GM19035 (cell line): ENCODE data around the gene MPZL2.

Experiments used
- ATAC-seq: cut with Tn5 transposase; IDR thresholded peaks from one replicate; pipeline ENCODE4 v1.9.1; 2021; ENCODE audit not compliant: unreplicated experiment

MPZL2 gene

GRCh38 chr11:118243993-118244762, 19.9 kb downstream of the MPZL2 start:
- no peak for ATAC-seq

- ATAC-seq: no peak
Observed at GRCh38 chr11:118243161-118243560, 20.9 kb downstream of the MPZL2 start.

DNA sequence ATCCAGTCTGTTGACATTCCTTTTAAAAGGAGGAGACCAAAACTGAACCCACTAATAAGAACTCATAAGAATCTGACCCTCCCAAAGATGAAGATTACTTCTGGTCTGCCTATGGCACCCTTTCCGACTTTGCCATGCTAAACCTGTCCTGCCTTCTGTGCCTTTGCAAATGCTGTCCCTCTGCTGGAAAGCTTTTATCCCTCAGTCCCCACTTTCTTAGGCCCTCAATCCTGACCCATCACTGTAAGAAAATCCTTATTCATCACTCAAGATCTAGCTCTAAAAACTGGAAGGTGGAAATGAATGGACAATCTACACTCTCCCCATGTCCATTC, 22.4 kb downstream of the MPZL2 start:
- no peak for ATAC-seq

- ATAC-seq: peak; percentile 90
Observed at GRCh38 chr11:118240999-118241763, 22.9 kb downstream of the MPZL2 start.

- ATAC-seq: no peak
Observed at GRCh38 chr11:118239509-118240205, 24.4 kb downstream of the MPZL2 start.

- ATAC-seq: no peak
Observed at GRCh38 chr11:118238929-118239328, 25.2 kb downstream of the MPZL2 start.

- ATAC-seq: no peak
Observed at GRCh38 chr11:118238421-118238820, 25.7 kb downstream of the MPZL2 start.

GRCh38 chr11:118236170-118236569, 27.9 kb downstream of the MPZL2 start:
- no peak for ATAC-seq

GRCh38 chr11:118234833-118235232, 29.3 kb downstream of the MPZL2 start:
- ATAC-seq: no peak

DNA sequence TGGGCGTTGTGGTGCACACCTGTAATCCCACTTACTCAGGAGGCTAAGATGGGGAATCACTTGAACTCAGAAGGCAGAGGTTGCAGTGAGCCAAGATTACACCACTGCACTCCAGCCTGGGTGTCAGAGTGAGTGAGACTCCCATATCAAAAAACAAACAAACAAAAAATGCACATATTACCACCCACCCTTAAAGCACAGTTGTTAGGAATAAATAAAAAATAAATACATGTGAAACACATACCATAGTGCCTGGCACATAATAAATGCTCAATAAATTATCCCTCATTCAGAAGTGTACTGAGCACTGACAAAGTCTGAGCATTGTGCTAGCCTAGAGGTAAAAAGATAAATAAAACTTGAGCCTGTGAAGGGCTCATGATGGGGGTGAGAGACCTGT, 30.2 kb downstream of the MPZL2 start:
- ATAC-seq: no peak

DNA sequence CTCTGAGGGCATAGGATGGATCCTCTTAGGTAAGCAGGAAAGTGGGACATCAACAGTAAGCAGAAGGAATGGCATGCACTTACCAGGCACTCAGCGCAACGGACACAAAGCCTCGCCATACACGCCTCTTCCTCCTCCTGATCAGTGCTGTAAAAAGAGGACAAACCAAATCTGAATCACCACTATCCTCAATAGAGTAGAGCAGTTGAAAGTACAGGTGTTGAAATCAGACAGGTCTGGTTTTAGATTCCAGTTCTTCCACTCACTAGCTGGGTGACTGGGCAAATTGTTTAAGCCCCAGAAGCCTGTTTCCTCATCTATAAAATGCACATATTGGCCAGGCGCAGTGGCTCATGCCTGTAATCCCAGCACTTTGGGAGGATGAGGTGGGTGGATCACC, 30.7 kb downstream of the MPZL2 start:
- no peak for ATAC-seq

- no peak for ATAC-seq
Observed at GRCh38 chr11:118232659-118233058, 31.4 kb downstream of the MPZL2 start.

DNA sequence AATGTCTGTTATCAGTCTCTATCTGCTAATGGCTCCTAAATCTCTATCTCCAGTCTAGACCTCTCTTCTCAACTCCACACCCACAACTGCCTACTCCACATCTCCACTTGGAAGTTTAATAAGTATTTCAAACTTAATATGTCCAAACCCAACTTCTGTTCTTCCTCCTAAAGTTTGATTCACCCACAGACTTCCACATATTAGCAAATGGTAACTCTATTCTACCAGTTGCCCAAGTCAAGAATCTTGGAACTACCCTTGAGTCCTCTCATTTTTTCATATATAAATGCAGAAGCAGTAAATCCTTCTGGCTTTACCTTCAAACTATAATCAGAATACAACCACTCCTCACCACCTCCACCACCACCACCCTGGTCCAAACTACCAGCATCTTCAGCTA, 32.6 kb downstream of the MPZL2 start:
- no peak for ATAC-seq

DNA sequence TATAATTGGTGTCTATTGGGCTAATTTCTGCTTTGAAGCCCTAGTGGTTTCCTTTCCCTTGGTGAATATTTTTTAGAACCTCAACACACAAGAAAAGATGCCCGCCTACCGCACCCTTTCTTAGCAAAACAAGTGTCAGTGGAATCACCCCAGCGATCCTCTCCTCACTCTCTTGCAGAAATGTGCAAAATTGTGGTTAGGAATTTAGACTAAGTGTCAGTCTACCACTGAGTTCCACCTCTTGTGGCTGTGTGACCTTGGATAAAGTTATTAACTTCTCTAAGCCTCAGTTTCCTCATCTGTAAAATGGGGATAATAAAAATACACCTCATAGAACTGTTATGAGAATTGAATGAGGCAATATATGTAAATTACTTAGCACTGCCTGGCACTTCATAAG, 34.0 kb downstream of the MPZL2 start:
- ATAC-seq: no peak

DNA sequence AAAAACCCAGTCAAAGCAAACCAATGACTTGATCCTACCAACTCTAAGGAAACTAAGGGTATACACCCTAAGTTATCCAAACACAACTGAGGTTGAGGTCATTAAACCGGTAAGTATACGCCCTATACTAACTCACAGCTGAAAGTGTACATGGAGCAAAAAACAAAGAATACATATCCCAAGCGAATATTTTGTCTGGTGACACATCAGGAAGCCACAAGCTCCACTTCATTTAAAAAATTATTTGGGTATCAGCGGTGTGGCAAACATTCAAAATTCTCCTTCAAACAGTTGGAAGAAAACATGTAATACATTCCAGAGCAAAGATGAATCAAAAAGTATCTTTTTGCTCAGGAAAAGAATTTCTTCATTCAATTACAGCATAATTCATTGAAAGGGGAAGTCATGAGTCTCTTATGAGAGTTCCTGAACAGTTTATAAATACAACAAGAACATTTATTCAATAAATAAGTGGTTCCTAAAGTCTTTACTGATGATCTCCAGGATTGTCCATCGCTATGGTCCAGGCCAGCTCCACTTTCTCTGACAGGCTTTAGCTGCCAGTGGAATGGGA, 34.7 kb downstream of the MPZL2 start:
- no peak for ATAC-seq

DNA sequence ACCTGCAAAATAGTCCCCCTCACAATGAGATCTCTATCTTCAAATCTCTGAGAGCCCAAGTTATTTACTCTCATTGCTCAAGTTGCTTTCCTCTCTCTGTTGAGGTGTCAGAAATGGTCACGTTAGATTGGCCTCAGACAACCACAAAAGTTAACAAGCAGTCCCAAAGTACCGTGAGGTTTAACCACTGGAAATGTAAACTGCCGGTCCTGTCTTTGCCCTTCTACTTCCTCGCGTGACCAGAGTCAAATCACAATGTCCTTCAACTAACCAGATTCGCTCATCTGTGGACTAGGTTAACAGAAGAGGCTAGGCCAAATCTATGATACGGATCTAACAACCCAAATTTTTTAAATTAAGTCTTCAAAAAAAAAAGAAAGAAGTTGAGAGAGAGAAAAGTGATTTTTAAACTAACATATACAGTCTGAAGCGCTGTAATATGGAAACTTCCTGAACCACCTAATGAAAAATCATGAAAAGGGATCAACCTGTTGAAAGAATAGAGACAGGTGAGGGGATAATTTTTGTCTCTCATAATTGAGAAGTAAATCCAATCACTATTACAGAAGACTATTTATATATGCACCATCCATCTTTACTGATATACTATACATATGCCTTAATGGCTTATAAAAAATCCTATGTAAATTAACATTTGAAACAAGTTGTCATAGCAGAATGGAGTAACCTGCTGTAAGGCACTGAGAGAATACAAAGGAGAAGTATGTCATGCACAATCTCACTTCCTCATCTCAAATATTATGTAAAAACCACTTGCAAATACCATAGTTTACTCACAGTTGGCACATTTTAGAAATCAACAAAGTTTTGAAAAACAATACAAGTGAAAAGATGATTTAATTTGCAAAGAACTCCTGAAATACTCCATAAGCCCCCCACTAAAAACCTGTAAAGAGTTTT, 36.0 kb downstream of the MPZL2 start:
- peak; percentile 59 for ATAC-seq

DNA sequence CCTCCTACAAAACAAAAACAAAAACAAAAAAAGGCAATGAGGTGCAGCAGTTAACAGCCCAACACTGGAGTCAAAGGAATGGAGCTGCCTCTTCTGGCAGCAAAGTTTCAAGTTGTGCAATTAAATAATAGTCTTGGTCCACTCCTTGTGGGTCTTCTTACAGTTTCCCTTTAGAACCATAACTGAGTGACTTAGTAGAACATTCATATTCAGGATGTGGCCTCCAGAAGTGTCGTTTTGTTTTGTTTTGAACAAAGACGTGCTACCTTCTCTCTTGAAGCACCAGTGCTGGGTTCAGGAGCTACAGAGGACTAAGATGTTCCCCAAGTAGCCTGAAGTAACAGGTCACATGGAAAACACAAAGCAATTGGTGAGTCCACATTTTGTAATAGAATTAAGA, 37.3 kb downstream of the MPZL2 start:
- ATAC-seq: no peak

GRCh38 chr11:118226296-118226695, 37.8 kb downstream of the MPZL2 start:
- ATAC-seq: no peak

DNA sequence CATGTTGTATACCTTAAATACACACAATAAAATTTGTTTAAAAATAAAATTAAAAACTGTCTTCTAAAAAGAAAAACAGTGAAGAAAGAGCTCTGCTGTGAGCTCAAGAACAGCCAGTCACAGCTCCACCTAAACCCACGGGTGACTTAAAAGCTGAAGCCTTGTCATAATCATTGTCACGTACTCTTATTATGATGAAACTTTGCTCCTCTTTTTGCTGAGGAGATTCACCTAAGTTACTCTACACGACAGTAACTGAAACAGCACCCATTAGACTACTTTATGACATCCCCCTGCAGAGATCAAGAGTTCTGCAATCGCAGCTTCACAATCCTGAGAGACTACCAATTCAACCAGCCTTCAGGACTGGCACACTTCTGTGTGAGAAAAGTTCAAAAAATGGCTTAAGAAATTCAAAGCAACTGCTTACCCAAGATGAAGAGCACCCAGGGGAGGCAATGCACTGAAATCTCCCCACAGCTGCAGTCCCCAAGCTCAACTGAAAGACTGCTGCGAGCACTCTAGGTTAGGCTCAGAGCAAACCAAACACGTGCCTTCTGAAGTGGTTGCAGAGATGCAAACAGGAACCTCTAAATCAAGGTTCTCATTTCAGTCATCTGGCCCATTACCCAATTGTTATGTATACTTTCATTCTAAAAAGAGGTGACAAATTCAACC, 39.4 kb downstream of the MPZL2 start, which contains the start of gene JAML:
JAML (minus strand) TSS at position 501 of the 678 bp plus-strand sequence. CDS start 10,145 bp downstream, outside the sequence.
- ATAC-seq: no peak

GRCh38 chr11:118223992-118224391, 40.1 kb downstream of the MPZL2 start:
- no peak for ATAC-seq
